Measurements from ENCODE around the gene POLR1A. TPM values are rescaled to one million over a fixed set of nuclear protein-coding genes. Genes with fewer than 3 reads are reported as not detected.

Gene POLR1A
- total and polyA plus RNA-seq, 8 donors, result 1.4 to 36.2 (median 5.5) TPM

DNA sequence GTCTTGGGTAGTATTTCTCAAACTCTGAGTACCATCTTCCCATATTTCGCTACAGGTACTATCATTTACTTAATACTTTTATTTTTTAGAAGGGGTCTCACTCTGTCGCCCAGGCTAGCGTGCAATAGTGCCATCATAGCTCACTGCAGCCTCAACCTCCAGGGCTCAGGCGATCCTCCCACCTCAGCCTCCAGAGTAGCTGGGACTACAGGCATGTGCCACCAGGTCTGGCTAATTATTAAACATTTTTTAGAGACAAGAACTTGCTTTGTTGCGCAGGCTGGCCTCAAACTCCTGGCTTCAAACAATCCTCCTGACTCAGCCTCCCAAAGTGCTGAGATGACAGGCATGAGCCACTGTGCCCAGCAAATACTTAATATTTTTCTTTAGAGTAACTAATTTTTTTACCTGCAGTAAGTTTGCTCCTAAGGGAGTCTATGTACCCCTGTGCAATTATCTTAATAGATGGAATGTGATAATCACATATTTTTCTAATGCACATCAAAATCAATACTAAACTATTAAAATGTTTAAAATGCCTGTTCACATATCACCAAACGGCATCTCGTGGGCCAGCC is 116.3 kb downstream of the POLR1A start:
- Histone ChIP-seq H3K9me3 (no peaks in the 10 kb centered on the region), H3K4me3 (no peak overlapping the region), H3K4me1 (peaks cover 9 to 33% (median 15%) of the 10 kb centered on the region in 4 donors), H3K36me3 (no peaks in the 10 kb centered on the region), H3K27me3 (no peaks in the 10 kb centered on the region), H3K27ac (no peak overlapping the region)
- TF ChIP-seq, protein P1, sequence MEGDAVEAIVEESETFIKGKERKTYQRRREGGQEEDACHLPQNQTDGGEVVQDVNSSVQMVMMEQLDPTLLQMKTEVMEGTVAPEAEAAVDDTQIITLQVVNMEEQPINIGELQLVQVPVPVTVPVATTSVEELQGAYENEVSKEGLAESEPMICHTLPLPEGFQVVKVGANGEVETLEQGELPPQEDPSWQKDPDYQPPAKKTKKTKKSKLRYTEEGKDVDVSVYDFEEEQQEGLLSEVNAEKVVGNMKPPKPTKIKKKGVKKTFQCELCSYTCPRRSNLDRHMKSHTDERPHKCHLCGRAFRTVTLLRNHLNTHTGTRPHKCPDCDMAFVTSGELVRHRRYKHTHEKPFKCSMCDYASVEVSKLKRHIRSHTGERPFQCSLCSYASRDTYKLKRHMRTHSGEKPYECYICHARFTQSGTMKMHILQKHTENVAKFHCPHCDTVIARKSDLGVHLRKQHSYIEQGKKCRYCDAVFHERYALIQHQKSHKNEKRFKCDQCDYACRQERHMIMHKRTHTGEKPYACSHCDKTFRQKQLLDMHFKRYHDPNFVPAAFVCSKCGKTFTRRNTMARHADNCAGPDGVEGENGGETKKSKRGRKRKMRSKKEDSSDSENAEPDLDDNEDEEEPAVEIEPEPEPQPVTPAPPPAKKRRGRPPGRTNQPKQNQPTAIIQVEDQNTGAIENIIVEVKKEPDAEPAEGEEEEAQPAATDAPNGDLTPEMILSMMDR (IDR thresholded peaks at IDR 0.05), result no peak
- TF ChIP-seq EP300 (IDR thresholded peaks at IDR 0.05) (no peak), POLR2AphosphoS5 (IDR thresholded peaks at IDR 0.05) (no peak), POLR2A (IDR thresholded peaks at IDR 0.05) (no peak)
- intact Hi-C loops (cut with DNase I; ENCODE audit: low total_unique reads), result no loop called here
- 81 to 88% (median 83%) methylated on average over 7 of the region's 7 CpGs for WGBS, 5 donors
- no peak for DNase-seq

DNA sequence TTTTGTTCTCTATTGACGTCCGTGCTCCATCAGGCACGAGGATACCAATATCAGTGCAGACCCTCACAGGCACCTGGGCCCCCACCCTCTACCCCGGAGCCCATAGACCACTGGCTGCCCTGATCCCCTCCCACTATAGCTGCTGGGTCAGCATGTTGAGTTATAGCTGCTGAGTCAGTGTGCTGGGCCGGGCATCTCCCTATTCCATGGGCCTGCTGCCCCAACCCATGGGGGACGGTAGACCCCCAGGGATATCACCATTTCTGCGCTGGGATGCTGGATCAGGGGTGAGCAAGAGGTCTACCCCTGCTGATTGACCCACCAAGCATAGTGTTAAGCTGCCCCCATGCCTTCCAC is 116.8 kb downstream of the POLR1A start:
- H3K4me3 ChIP-seq, result no peak overlapping the region
- no peaks in the 10 kb centered on the region for H3K27me3 ChIP-seq
- WGBS, 5 donors, result 86 to 96% (median 89%) methylated on average over 7 of the region's 7 CpGs
- intact Hi-C loops (cut with DNase I; ENCODE audit: low total_unique reads), result no loop called here
- no peak for DNase-seq
- H3K4me1 ChIP-seq, result peaks cover 4 to 28% (median 10%) of the 10 kb centered on the region in 4 donors
- no peaks in the 10 kb centered on the region for H3K36me3 ChIP-seq
- peak overlapping the region in 3 of 5 donors; percentile 16 to 67 (median 48) for H3K27ac ChIP-seq
- H3K9me3 ChIP-seq, result no peaks in the 10 kb centered on the region
- TF ChIP-seq POLR2AphosphoS5 (IDR thresholded peaks at IDR 0.05), result no peak
- TF ChIP-seq, protein P1 (IDR thresholded peaks at IDR 0.05), result no peak
- no peak for TF ChIP-seq POLR2A (IDR thresholded peaks at IDR 0.05)
- TF ChIP-seq EP300 (IDR thresholded peaks at IDR 0.05), result no peak

DNA sequence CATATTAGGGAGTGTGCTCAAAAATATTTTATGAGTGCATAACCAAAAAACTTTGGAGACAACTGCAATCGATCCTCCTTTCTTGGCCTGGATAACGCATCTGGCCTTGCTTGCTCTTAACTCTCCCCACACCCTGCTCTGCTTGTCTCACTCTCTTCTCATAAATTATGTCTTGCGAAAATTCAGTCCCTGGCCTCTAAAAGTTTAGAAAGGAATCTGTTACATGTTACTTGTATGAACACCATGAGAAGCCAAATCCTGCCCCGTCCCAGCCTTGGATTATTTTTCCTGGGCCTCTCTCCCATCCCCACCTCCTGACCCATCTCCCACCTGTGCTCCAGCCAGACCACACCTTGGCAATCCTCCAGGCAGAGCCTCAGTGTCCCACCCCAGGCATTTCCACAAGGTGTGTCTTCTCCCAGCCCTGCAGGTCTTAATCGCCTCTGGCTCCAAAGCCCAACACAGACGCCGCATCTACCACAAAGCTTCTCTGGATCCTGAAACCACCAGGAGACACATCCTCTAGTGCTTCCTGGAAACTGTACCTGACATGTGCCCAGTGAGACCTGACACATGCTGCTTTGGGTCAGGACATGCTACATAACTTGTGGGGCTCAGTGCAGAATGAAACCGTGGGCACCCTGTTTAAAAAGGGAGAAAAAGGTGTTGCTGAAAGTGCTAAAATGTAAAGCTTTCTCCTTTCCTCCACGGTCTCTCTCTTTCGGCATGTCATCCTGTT is 117.3 kb downstream of the POLR1A start:
- 79 to 88% (median 83%) methylated on average over 10 of the region's 10 CpGs for WGBS, 5 donors
- intact Hi-C loops (cut with DNase I; ENCODE audit: low total_unique reads), result no loop called here
- Histone ChIP-seq H3K4me3 (no peak overlapping the region), H3K9me3 (no peaks in the 10 kb centered on the region), H3K27me3 (no peaks in the 10 kb centered on the region), H3K36me3 (no peaks in the 10 kb centered on the region), H3K27ac (peak overlapping the region in 4 of 5 donors; percentile 16 to 67 (median 40)), H3K4me1 (peaks cover 0 to 23% (median 5%) of the 10 kb centered on the region in 4 donors)
- TF ChIP-seq POLR2AphosphoS5 (IDR thresholded peaks at IDR 0.05), result no peak
- TF ChIP-seq POLR2A (IDR thresholded peaks at IDR 0.05), result no peak
- no peak for TF ChIP-seq EP300 (IDR thresholded peaks at IDR 0.05)
- TF ChIP-seq, protein P1 (IDR thresholded peaks at IDR 0.05), result no peak
- DNase-seq, result peak in 1 of 2 donors; percentile 77

DNA sequence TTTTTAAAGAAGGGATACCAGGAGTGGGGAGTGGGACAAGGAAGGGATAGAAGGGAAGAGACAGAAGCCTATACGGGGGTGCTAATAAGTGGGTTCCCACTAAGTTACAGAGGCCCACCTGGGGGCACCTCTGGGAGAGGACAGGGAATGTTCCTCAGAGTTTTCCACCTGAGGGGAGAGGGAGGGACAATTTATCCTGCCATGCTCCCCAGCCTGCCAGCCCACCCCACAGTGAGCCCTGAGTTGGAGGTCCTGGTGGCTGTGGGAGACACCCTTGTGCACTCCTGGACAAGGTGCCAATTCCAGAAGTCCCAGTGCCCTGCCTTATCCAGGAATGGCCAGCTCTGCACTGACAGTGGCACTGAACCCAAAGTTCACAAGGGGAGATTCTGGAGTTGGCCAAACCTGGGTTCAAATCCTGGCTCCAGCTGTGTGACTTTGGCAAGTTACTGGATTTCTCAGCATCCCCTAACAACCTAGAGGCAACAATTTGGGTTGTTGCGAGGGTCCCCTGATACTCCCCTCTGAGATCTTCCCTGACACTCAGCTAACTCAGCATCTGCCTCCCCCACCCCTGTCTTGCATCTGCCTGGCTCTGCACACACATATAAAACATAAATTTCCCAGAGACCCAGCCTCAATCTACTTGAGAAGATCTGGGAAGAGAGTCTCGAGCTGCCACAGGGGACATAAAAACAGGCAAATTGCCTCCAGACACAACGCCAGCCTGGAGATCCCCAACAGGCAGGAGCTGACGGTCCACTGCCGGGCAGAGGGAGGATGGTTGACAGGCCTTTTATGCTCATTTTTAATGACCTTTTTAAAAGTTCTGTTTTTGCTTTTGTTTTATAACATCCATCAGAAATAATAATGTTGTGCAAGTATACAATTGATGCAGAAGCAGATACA is 118.2 kb downstream of the POLR1A start:
- DNase-seq, result peak in 1 of 2 donors; percentile 57
- H3K27ac ChIP-seq, result peak overlapping the region in 4 of 5 donors; percentile 37 to 74 (median 54)
- H3K36me3 ChIP-seq, result no peaks in the 10 kb centered on the region
- no peak overlapping the region for H3K4me3 ChIP-seq
- 72 to 88% (median 79%) methylated on average over 6 of the region's 6 CpGs for WGBS, 5 donors
- H3K9me3 ChIP-seq, result no peaks in the 10 kb centered on the region
- no peak for TF ChIP-seq EP300 (IDR thresholded peaks at IDR 0.05)
- no peak for TF ChIP-seq POLR2A (IDR thresholded peaks at IDR 0.05)
- TF ChIP-seq, protein P1 (IDR thresholded peaks at IDR 0.05), result no peak
- TF ChIP-seq POLR2AphosphoS5 (IDR thresholded peaks at IDR 0.05), result no peak
- H3K27me3 ChIP-seq, result no peaks in the 10 kb centered on the region
- intact Hi-C loops (cut with DNase I; ENCODE audit: low total_unique reads), result no loop called here
- H3K4me1 ChIP-seq, result peaks cover 0 to 21% (median 4%) of the 10 kb centered on the region in 4 donors
